HuH-7.5 (cell line): ENCODE measurements around the gene NSMF.
"Not testable (repeated sequence)": the region's sequence is repeated elsewhere in the genome, so short reads cannot be mapped to it uniquely, and the experiment has no call there.

Experiments
- DNase-seq: peaks from one replicate; pipeline ENCODE4 v3.0.0; 2011; ENCODE audit warnings: low spot score

Gene NSMF

DNA sequence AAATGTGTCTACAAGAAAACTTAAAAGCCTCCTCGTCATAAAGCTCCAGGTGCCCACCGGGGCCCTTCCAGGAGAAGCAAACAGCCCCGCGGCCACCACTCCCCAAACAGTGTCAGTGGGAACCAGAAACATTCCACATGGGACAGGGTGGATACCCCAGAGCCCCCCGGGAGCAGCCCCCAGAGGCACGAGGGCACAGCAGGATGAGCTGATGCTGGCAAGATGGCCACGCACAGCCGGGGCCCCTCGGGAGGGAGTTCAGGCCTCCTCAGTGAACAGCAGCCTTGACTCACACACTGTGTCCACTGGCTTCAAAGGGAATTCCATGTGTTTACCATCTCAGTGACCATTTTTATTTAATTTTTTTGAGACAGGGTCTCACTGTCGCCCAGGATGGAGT lies 46.7 kb downstream of the NSMF start:
- no peak for DNase-seq

DNA sequence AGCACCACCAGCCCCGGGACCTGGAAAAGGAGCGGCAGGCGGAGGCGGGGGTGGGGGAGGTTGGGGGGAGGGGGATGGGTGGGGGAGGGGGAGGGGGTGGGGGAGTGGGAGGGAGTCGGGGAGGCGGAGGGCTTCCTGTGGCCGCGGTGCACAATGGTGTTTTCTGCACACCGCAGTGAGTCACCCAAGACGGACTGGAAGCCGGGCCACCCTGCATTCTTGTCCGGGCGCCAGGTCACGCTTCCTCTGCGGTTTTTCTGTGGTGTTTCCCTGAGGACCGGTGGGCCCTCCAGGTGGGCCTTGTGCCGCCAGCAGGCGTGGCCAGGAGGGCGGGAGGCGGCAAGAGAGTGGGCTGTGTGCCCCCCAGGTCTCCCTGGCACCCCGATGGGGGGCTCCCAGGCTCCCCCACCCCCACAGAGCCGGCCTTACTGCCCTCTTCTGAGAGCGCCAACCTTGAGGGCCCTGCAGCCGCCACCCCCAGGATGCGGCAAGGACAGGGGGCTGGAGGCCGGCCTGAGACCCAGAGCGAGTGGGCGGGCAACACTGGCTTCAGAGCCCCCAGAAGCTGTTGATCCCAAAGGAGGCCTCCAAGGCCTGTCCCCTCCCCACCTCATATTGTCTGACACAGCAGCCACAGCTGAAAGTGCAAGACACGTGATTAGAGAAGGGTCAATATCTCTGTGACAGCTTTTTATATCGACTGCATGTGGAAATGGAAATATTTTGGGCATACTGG lies 47.3 kb downstream of the NSMF start:
- no peak for DNase-seq

DNA sequence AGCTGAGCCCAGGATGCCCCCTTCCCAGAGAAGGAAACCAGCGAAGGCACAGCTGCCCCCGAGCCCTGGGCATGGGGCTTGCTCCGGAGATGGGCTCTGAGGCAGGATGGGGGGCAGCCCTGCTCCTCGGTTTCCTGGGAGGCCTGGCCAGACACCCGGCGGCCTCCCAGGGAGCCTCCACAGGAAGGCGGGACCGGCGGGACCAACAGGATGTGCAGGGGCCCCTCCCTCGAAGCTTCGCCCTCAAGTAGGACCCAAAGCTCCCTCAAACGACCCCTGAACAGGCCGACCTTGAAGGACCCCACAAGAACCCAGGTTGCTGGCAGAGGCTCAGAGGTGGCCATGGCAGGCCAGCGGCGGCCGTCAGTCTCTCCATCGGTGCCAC lies 47.9 kb downstream of the NSMF start:
- DNase-seq, result no peak

DNA sequence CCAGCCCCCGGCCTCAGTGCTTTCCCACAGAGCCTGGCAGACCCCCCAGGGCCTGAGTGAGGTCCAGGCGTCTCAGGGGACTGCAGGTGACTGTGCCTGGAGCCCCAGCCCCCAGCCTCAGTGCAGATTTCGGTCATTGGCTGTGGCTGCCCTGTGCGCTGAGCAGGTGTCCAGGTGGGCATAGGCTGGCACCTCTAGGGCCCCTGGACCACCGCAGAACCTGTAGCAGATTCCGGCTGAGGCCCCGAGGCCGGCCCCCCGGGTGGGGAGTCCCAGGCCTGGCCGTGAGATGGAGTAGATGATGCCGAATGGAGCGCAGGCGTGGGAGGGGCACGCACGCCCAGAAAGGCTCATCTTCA lies 48.3 kb downstream of the NSMF start:
- no peak for DNase-seq

DNA sequence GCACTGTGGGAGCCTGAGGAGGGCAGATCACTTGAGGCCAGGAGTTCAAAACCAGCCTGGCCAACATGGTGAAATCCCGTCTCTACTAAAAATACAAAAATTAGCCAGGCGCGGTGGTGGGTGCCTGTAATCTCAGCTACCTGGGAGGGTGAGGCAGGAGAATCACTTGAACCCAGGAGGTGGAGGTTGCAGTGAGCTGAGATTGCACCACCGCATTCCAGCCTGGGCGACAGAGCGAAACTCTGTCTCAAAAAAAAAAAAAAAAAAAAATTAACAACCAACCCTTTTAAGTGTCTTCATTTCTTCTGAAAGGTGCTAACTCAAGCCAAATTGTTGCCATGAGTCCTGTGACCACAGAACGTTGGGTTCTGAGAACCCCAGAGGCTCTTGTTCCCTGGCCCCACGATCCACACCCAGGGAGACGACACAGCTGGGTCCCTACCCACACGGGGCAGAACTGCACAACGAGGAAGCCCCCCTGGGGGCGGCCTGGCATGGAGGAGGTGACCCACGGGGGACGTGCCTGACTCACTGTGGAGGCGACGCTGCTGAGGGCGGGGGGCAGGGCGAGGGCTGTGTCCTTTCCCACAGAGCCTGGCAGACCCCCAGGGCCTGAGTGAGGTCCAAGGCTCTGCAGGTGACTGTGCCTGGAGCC lies 48.8 kb downstream of the NSMF start:
- DNase-seq, result not testable (repeated sequence)

DNA sequence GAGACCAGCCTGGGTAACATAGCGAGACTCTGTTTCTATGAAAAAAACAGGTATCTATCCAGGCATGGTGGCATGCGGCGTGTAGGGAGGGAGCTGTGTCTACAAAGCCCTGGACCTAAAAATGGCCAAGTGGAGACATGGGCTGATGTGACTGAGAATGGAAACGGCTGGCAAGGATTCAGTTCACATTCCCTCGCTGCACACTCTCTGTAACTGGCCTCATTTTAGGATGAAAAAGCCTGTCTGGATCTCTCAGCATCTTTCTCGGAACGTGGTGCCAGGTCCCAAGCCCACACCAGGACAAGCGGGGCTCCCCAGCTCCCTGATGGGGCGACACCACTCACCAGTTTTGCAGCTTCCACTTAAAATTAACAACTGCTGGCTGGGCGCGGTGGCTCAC lies 49.6 kb downstream of the NSMF start:
- DNase-seq, result no peak

DNA sequence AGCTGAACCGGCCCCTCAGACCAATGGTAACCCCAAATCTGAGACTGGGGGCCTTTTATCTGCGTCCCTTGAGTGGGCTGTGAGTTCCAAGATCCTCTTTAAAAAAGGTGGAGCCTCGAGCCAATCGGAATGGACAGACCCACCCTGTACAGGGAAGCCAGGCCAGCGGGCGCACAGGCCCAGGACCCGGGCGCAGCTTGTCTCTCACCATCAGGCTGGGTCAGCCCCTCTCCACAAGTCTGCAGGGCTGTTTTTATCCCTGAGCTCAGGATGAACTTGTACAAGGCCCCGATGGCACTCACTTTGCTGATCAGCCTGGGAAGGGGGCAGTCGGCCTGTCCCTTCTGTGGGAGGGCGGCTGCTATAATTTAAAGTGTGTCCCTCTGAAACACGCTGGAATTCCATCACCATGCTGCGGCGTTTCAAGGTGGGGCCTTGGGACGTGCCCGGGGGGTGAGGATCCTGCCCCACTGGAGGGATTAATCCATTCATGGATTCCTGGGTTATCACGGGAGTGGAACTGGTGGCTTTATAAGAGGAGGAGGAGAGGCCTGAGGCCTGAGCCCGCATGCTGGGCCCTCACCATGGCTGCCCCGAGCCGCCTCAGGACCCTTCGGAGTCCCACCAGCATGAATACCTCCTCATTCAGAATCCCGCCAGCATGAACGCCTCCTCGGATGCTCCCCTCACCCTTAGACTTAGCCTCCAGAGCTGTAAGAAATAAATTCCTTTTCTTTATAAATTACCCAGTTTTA lies 50.3 kb downstream of the NSMF start:
- DNase-seq, result no peak

DNA sequence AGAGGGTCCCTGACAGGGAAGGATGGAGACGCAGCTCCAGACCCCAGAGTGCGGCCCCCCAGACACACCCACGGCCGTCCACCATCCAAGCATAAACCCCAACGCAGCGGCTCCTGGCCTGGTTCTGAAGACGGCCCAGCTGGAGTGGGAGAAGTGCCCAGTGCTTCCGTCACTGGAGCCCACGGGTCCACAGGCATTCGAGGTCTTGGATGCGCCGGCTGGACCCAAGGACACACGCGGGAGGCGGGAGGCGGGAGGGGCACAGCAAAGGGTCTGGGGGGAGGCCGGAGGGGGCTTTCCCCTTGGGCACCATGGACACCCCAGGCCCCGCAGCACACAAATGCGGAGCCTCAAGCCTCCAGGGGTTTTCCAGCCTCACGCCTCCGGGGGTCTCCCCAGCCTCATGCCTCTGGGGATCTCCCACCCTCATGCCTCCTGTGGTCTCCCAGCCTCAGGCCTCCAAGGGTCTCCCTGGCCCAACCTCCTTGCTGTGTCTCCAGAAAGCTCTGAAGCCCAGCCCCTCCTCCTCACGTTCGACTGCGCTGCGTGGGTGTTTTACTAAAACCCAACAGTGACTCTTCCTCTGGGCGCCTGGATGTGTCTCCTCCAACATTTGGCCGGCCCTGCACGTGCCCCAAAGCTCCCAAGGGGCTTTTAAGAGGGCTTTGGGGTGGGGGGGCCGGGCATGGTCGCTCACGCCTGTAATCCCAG lies 51.4 kb downstream of the NSMF start:
- DNase-seq, result no peak

DNA sequence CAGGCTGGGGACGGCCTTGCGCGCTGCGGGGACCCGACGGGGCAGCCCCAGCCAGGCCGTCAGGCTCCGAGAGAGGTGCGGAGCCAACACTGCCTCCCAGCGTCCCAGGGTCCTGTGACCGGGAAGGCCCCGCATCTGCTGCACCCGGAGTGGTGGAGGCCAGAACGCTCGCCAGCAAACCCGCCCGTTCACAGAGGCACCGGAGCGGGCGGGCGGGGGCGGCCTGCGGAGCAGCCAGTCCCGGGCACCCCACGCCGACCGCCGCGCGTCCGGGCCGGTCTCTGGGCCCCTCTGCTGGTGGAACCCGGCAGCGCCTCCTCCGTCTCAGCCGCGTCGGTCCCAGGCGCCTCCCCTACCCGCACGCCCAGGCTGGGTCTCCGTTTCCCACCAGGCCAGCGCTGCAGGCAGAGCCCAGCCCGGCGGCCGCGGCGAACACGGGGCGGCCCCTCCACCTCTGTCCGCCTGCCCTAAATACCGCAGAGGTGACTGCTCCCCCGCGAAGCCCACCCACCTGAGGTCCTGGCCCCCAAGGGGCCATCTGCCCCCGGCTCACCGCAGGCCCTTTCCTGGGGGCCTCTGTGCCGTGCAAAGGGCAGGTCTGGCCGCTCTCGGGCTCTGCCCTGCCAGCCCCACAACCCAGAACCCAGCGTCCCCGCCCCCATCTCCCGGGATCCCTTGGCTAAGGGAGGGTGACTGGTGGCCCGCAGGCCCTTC lies 52.1 kb downstream of the NSMF start:
- peak; percentile 92 for DNase-seq

DNA sequence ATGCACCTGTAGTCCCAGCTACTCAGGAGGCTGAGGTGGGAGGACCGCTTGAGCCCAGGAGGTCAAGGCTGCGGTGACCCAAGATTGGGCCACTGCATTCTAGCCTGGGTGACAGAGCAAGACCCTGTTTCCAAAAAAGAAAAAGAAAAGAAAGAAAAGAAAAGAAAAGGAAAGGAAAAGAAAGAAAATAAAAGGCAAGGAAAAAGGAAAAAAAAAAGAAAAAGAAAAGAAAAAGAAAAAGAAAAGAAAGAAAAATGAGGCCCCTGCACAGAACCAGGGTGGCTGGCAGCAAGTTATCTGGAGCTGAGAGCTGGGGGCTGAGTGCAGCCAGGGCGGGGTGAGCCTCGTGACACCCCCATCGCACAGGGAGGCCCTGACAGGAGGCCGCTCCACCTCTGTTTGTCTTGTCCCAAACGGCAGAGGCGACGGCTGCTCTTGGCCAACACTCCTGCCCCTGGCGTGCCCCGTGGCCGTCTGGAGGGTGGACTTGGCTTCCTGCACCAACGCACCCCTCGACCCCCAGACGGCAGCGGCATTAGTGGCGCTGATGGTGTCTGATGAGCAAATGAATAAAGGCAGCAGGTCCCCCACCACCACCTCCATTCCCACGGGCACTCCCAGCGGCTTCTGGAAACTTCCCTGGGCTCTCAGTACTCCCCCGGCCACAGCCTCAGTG lies 52.9 kb downstream of the NSMF start:
- DNase-seq, result peak; percentile 45

DNA sequence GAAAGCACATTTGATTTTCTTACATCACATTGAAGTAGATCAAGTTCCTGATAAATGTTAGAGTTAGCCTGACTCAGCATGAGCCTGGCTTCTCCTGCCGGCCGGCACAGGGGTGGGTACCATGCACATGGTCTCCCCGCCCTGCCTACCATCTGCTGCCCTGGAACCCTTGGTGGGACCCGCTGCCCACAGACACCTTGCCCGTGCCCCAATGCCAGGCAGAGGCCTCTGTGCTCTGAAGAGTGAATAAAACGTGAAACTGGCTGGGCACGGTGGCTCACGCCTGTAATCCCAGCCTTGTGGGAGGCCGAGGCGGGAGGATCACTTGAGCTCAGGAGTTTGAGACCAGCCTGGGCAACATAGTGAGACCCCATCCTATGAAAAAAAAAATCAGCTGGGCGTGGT lies 53.5 kb downstream of the NSMF start:
- no peak for DNase-seq

DNA sequence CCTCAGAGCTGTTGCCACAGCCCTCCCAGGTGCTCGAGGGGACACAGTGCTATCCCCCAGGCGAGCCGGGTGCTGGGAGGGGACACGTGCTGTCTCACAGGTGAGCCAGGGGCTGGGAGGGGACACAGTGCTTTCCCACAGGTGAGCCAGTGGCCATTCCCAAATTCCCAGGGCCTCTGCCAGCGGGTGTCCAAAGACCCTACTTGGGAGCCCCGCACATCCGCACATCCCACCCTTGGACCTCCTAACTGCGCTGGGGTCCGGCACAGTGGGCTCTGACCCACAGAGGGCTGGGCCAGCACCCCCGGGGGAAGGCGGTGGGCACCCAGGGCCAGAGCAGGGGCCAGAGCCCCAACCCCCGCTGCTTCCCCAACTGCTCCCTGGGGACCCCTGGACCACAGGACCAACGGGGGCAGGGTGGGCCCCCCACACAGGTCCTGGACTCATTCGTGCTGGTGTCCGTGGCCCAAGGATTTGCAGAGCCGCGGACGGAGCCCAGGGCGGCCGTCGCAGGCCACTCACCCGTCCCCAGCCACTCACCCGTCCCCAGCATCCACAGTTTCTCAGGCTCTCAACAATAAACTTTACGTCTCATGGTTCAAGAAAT lies 54.1 kb downstream of the NSMF start:
- no peak for DNase-seq

DNA sequence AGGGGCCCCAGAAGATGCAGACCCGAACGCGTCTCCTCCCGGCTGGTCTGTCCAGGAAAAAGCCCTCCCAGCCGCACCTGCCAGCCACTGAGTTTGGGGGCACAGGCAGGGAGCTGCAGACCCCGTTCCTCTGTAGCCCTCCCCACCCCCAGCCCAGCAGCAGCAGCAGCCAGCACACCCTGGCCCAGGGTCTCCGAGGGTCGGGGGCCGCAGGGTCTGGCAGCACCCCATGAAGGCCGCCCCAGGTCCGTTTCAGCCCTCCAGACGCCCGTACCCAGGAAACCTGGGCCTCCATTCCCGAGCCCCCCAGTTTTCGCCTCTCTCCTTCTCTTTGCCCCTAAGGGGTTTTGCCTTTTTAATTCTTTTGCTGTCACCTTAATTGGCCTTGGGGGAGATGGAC lies 55.9 kb downstream of the NSMF start:
- no peak for DNase-seq

DNA sequence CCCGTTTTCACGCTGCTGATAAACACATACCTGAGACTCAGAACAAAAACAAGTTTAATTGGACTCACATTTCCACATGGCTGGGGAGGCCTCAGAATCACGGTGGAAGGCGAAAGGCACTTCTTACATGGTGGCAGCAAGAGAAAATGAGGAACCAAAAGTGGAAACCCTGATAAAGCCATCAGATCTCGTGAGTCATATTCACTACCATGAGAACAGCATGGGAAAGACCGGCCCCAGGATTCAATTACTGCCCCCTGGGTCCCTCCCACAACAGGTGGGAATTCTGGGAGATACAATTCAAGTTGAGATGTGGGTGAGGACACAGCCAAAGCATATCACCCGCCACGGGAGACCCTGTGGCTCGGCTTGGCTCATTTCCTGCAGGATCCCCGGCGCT lies 56.4 kb downstream of the NSMF start:
- no peak for DNase-seq

DNA sequence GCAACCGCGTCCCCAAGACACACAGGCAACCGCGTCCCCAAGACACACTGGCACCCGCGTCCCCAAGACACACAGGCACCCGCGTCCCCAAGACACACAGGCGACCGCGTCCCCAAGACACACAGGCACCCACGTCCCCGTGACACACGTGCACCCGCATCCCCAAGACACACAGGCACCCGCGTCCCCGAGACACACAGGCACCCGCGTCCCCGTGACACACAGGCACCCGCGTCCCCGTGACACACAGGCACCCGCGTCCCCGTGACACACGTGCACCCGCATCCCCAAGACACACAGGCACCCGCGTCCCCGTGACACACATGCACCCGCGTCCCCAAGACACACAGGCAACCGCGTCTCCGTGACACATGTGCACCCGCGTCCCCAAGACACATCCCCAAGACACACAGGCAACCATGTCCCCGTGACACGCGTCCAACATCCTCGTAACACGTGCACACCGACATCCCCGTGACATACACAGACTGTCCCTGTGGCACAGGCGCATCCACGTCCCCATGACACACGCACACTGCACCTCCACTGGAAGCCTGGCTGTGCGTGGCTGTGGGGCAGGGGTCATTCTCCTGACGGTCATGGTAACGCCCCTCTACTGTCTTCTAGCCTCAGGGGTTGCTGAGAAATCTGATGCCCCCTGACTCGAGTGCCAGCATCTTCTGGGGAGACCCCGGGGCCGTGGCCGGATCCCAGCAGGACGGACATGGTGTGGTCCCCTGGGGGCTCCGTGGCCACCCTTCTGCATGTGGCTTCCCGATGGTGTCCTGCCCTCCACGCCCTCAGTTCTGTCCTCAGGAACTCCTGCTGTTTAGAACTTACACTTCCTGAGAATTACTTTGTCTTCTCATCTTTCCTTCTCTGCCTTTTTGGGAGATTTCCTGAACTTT lies 60.3 kb downstream of the NSMF start:
- no peak for DNase-seq

DNA sequence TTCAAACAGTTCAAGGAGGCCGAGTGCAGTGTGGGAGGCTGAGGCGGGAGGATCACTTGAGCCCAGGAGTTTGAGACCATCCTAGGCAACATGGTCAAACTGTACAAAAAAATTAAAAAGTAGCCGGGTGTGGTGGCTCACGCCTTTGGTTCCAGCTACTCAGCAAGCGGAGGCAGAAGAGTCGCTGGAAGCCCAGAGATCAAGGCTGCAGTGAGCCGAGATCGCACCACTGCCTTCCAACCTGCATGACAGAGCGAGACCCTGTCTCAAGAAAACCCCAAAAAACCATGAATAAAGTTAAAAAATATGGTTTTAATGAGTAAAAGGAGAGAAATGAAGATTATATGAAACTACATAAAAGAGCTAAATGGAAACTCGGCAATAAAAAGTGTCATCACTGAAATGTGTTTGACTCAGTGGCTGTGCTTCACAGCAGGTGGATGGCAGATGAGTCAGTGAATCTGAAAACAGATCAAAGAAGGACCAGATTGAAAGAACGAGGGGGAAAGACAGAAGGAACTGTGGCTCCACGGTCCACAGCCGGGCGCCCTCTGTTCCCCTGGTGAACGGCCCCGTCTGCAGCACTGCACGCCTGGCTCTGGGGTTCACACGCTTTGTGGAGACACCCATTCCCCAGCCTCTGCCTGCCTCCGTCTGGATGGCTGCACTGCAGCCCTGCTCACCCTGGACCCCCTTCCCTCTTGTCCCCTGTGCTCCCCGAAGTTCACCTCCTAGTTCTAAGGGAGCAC lies 61.3 kb downstream of the NSMF start:
- DNase-seq, result no peak
